GM12878 (cell line): ENCODE measurements around the gene S100A16. TPM values are rescaled to one million over a fixed set of nuclear protein-coding genes. Genes with fewer than 3 reads are reported as not detected.

ENCODE experiments used
- EP300 ChIP-seq, 2 experiments: fragments of 150-350 bp in 1 of 2; IDR thresholded peaks; 2 replicates each; pipeline ENCODE4 v1.6.1; 2011 to 2012; ENCODE audit warnings: low read depth in 2 of 2, low read length in 2 of 2, borderline replicate concordance in 1 of 2, improper control_type of control experiment in 1 of 2, inconsistent platforms in 1 of 2; ENCODE audit not compliant: control insufficient read depth in 1 of 2
- KLF5 ChIP-seq: fragments of 450-650 bp; IDR thresholded peaks from 2 replicates; pipeline ENCODE4 v1.6.1; 2014; ENCODE audit warnings: mild to moderate bottlenecking; ENCODE audit not compliant: partially characterized antibody
- NKRF ChIP-seq: fragments of 450-650 bp; conservative IDR thresholded peaks from 2 replicates; pipeline ENCODE4 v1.6.1; 2017; ENCODE audit warnings: mild to moderate bottlenecking, moderate library complexity
- NR2C1 ChIP-seq: fragments of 450-650 bp; IDR thresholded peaks from 2 replicates; pipeline ENCODE4 v1.6.1; 2017; ENCODE audit warnings: antibody characterized with exemption, mild to moderate bottlenecking, moderate library complexity
- NR2C2 ChIP-seq: IDR thresholded peaks from 2 replicates; pipeline ENCODE4 v1.6.1; 2011; ENCODE audit warnings: borderline replicate concordance, low read depth; ENCODE audit not compliant: control insufficient read depth, insufficient read length
- POLR2A ChIP-seq: IDR thresholded peaks from 2 replicates; pipeline ENCODE4 v1.6.1; 2011; ENCODE audit warnings: low read depth, mild to moderate bottlenecking, low read length
- POLR2AphosphoS2 ChIP-seq: IDR thresholded peaks from 2 replicates; pipeline ENCODE4 v1.6.1; 2011; ENCODE audit warnings: low read depth, mild to moderate bottlenecking, low read length, improper control_type of control experiment, moderate library complexity
- PRDM15 ChIP-seq: fragments of 450-650 bp; formaldehyde crosslinking; IDR thresholded peaks from 2 replicates; pipeline ENCODE4 v1.4.0; 2020; ENCODE audit warnings: mild to moderate bottlenecking, moderate library complexity
- RB1 ChIP-seq: fragments of 450-650 bp; formaldehyde crosslinking; IDR thresholded peaks from 2 replicates; pipeline ENCODE4 v1.6.1; 2017; ENCODE audit warnings: mild to moderate bottlenecking, borderline replicate concordance
- RELB ChIP-seq: fragments of 450-650 bp; IDR thresholded peaks from 2 replicates; pipeline ENCODE4 v1.6.1; 2017; ENCODE audit warnings: low read depth, mild to moderate bottlenecking, moderate library complexity
- SIX5 ChIP-seq: IDR thresholded peaks from 2 replicates; pipeline ENCODE4 v1.6.1; 2011; ENCODE audit warnings: mild to moderate bottlenecking, low read depth, low read length, moderate library complexity; ENCODE audit not compliant: severe bottlenecking
- TBL1XR1 ChIP-seq: IDR thresholded peaks from 2 replicates; pipeline ENCODE4 v1.6.1; 2012; ENCODE audit warnings: low read depth, low read length, improper control_type of control experiment
- ZNF687 ChIP-seq: fragments of 450-650 bp; IDR thresholded peaks from 2 replicates; pipeline ENCODE4 v1.6.1; 2017; ENCODE audit warnings: mild to moderate bottlenecking, moderate library complexity
- polyA plus RNA-seq, 11 experiments: library from polyadenylated mRNA; depleted of rRNA in 4 of 11; unstranded in 6 of 11; stranded (reverse) in 5 of 11; fragments of >200 nt; fragmentation: Nextera tagmentation in 4 of 11; fragmentation: Illumina TruSeq in 1 of 11; extraction: Ambion mirVana in 4 of 11; extraction: Trizol in 1 of 11; gene quantifications; 1 replicate in 1 of 11; 2 replicates in 10 of 11; pipeline versions ENCODE4 v1.2.1 to v1.2.3, GENCODE V29; 2011 to 2016; ENCODE audit warnings: inconsistent platforms in 2 of 11, missing spikeins in 2 of 11, low read depth in 1 of 11
- total RNA-seq, 4 experiments: library from RNA; depleted of rRNA in 3 of 4; stranded (reverse); fragments of >200 nt in 3 of 4; fragmentation: Illumina TruSeq in 1 of 4; extraction: Trizol in 1 of 4; gene quantifications; 2 replicates each; pipeline versions ENCODE4 v1.2.1 to v1.2.3, GENCODE V29; 2013 to 2021

S100A16 gene
- total and polyA plus RNA-seq, 10 of the 15 experiments (the other 5 are each of a cell fraction or from before 2014, with no cell fraction given) = 0.14 to 0.51 (median 0.25) TPM; not detected in 6

DNA sequence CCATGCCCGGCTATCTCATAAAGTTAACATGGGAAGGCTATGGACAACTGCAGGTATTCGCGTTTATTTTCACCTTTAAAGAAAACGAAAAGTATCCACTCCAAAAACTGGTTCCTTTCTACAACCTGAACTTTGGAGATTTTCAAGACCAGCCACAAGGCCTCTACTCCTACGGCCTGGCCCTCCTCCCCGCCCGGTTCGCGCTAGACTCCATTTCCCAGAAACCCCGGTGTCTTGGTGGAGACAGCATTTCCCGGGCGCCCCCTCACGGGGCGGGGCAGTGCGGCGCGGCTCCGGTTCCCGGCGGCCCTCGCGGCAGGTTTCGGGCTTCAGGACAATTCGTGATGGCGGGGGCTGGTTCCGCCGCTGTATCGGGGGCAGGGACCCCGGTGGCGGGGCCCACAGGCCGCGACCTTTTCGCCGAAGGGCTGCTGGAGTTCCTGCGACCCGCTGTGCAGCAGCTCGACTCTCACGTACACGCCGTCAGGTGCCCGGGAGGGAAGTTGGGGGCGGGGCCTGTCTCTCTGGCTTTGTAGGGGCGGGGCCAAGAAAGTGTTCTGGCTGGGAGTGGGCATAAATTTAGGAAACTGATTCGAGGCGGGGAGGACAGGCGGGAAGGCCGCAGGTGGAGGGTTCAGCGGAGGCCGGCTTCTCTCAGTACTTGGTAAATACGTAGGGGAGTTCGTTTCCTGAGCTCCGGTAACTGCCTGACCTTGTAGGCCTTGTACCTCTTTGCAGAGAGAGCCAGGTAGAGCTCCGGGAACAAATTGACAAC, 45.6 kb upstream of the S100A16 start, which contains the start of gene SNAPIN (continued):
- peak; percentile 71; the same call in 1 of the 2 replicates for TF ChIP-seq NKRF
- 0 out of 4 replicates have a peak, but pooled peaks of 1 of the 2 experiments have one; percentile 17 for TF ChIP-seq EP300 (IDR thresholded peaks at IDR 0.05; ENCODE audit: borderline replicate concordance in 1 of 2, control insufficient read depth in 1 of 2, low read depth in 2 of 2, low read length in 2 of 2)
- TF ChIP-seq NR2C2 = no peak
- TF ChIP-seq POLR2A = peak; percentile 87
- TF ChIP-seq SIX5 = peak; percentile 83
- no peak for TF ChIP-seq TBL1XR1
- 0 out of 2 replicates have a peak, but pooled peaks have one; percentile 32 for TF ChIP-seq RELB
- TF ChIP-seq ZNF687 = peak; percentile 61; the same call in 1 of the 2 replicates
- no peak for TF ChIP-seq PRDM15 (CRISPR knock-in tag)
- peak; percentile 77 for TF ChIP-seq NR2C1
- TF ChIP-seq KLF5 = peak; percentile 27
- peak; percentile 90 for TF ChIP-seq POLR2AphosphoS2
- no peak; the same call in 1 of the 2 replicates for TF ChIP-seq RB1
